ENCODE results near the gene ATP13A4.

The ATP13A4 gene

GRCh38 chr3:193489949-193490348 lies 64.7 kb downstream of the ATP13A4 start:
- H3K36me3 ChIP-seq, result no peaks in the 10 kb centered on the region
- TF ChIP-seq CTCF (IDR thresholded peaks at IDR 0.05; ENCODE audit: low read depth, low read length), result no peak
- H3K4me3 ChIP-seq (ENCODE audit: low read depth, low read length), result no peak overlapping the region
- H3K27me3 ChIP-seq, result peaks cover 25% of the 10 kb centered on the region
- H3K4me1 ChIP-seq, result no peaks in the 10 kb centered on the region
- DNase-seq, result no peak
- H3K9me3 ChIP-seq, result no peaks in the 10 kb centered on the region

GRCh38 chr3:193488741-193489140 lies 66.0 kb downstream of the ATP13A4 start:
- H3K4me1 ChIP-seq, result no peaks in the 10 kb centered on the region
- H3K36me3 ChIP-seq, result no peaks in the 10 kb centered on the region
- DNase-seq, result no peak
- no peaks in the 10 kb centered on the region for H3K9me3 ChIP-seq
- TF ChIP-seq CTCF (IDR thresholded peaks at IDR 0.05; ENCODE audit: low read depth, low read length), result no peak
- H3K4me3 ChIP-seq (ENCODE audit: low read depth, low read length), result no peak overlapping the region
- peaks cover 29% of the 10 kb centered on the region for H3K27me3 ChIP-seq

GRCh38 chr3:193483988-193484539 lies 70.6 kb downstream of the ATP13A4 start:
- H3K27me3 ChIP-seq, result peaks cover 12% of the 10 kb centered on the region; the same call in 1 of the 2 replicates
- TF ChIP-seq CTCF (IDR thresholded peaks at IDR 0.05; ENCODE audit: low read depth, low read length), result no peak
- H3K4me1 ChIP-seq, result no peaks in the 10 kb centered on the region
- DNase-seq, result no peak
- no peaks in the 10 kb centered on the region for H3K36me3 ChIP-seq
- no peak overlapping the region for H3K4me3 ChIP-seq (ENCODE audit: low read depth, low read length)
- no peaks in the 10 kb centered on the region for H3K9me3 ChIP-seq

GRCh38 chr3:193481436-193481835 lies 73.3 kb downstream of the ATP13A4 start:
- Histone ChIP-seq H3K9me3 (no peaks in the 10 kb centered on the region), H3K4me1 (no peaks in the 10 kb centered on the region), H3K4me3 (ENCODE audit: low read depth, low read length) (no peak overlapping the region), H3K27me3 (peaks cover 9% of the 10 kb centered on the region; the same call in 1 of the 2 replicates), H3K36me3 (no peaks in the 10 kb centered on the region)
- DNase-seq, result no peak
- no peak for TF ChIP-seq CTCF (IDR thresholded peaks at IDR 0.05; ENCODE audit: low read depth, low read length)

DNA sequence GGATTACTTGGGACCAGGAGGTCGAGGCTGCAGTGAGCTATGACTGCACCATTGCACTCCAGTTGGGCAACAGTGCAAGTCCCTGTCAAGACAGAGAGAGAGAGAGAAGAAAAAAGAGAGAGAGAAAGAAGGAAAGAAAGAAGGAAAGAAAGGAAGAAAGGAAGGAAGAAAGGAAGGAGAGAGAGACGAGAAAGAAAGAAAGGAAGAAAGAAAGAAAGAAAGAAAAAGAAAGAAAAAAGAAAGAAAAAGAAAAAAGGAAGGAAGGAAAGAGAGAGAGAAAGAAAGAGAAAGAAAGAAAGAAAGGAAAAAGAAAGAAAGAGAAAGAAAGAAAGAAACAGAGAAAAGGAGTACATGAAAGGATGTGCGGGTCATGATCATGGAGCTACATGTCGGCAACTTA lies 80.2 kb downstream of the ATP13A4 start:
- no peak for DNase-seq
- Histone ChIP-seq H3K36me3 (no peaks in the 10 kb centered on the region), H3K27me3 (peaks cover 9% of the 10 kb centered on the region; the same call in 1 of the 2 replicates), H3K9me3 (no peaks in the 10 kb centered on the region), H3K4me3 (ENCODE audit: low read depth, low read length) (no peak overlapping the region), H3K4me1 (no peaks in the 10 kb centered on the region)
- no peak for TF ChIP-seq CTCF (IDR thresholded peaks at IDR 0.05; ENCODE audit: low read depth, low read length)

- no peaks in the 10 kb centered on the region for H3K4me1 ChIP-seq
- no peaks in the 10 kb centered on the region for H3K36me3 ChIP-seq
- H3K4me3 ChIP-seq (ENCODE audit: low read depth, low read length), result no peak overlapping the region
- 0 out of 2 replicates have a peak, but pooled peaks cover 5% of the 10 kb centered on the region for H3K27me3 ChIP-seq
- DNase-seq, result no peak
- no peaks in the 10 kb centered on the region for H3K9me3 ChIP-seq
- TF ChIP-seq CTCF (IDR thresholded peaks at IDR 0.05; ENCODE audit: low read depth, low read length), result no peak
These were observed 84.0 kb downstream of the ATP13A4 start for GRCh38 chr3:193470710-193471109.

Data from BE2C (cell line).